Karpas-422 (cell line): Measurements from ENCODE around the gene USP25. TPM values are rescaled to one million over a fixed set of nuclear protein-coding genes. Genes with fewer than 3 reads are reported as not detected.

Experiments used
- DNase-seq: peaks from one replicate; pipeline ENCODE4 v3.0.0-alpha.2; 2015
- H2AFZ ChIP-seq: fragments of 200-600 bp; sonication (generic); 2 replicates; pipeline ENCODE4 v1.6.1; 2014; ENCODE audit warnings: antibody characterized with exemption, low read length, mixed read lengths
- H3K27ac ChIP-seq: fragments of 200-600 bp; sonication (generic); 2 replicates; pipeline ENCODE4 v1.5.1; 2014; ENCODE audit warnings: mild to moderate bottlenecking, low read length, moderate library complexity
- H3K27me3 ChIP-seq: fragments of 200-600 bp; sonication (generic); 2 replicates; pipeline ENCODE4 v1.6.1; 2014; ENCODE audit warnings: low read length, mixed read lengths
- H3K36me3 ChIP-seq: fragments of 200-600 bp; sonication (generic); 2 replicates; pipeline ENCODE4 v1.6.1; 2014; ENCODE audit warnings: low read length, mixed read lengths; ENCODE audit not compliant: insufficient read depth
- H3K4me1 ChIP-seq: fragments of 200-600 bp; sonication (generic); 2 replicates; pipeline ENCODE4 v1.6.1; 2014; ENCODE audit warnings: mild to moderate bottlenecking, low read length, mixed read lengths
- H3K4me2 ChIP-seq: fragments of 200-600 bp; sonication (generic); 2 replicates; pipeline ENCODE4 v1.6.1; 2014; ENCODE audit warnings: low read length, low read depth, mild to moderate bottlenecking; ENCODE audit not compliant: poor library complexity, severe bottlenecking
- H3K4me3 ChIP-seq: fragments of 200-600 bp; sonication (generic); 2 replicates; pipeline ENCODE4 v1.5.1; 2014; ENCODE audit warnings: mild to moderate bottlenecking, antibody characterized with exemption, low read length, mixed read lengths
- H3K79me2 ChIP-seq: fragments of 200-600 bp; sonication (generic); 2 replicates; pipeline ENCODE4 v1.6.1; 2014; ENCODE audit warnings: mild to moderate bottlenecking, low read length, mixed read lengths
- H3K9ac ChIP-seq: fragments of 200-600 bp; sonication (generic); 2 replicates; pipeline ENCODE4 v1.6.0; 2014; ENCODE audit warnings: low read length
- H3K9me2 ChIP-seq: fragments of 200-600 bp; sonication (generic), shearing (Covaris generic); replicated peaks from 2 replicates; pipeline ENCODE4 v1.6.0; 2014; ENCODE audit warnings: mild to moderate bottlenecking, low read length, moderate library complexity; ENCODE audit not compliant: insufficient read depth
- H3K9me3 ChIP-seq: fragments of 300-700, 200-600 bp; sonication (generic); 2 replicates; pipeline ENCODE4 v1.6.1; 2014; ENCODE audit warnings: low read length, mixed read lengths
- H4K20me1 ChIP-seq: fragments of 200-600 bp; sonication (generic); 2 replicates; pipeline ENCODE4 v1.6.1; 2014; ENCODE audit warnings: mild to moderate bottlenecking, antibody characterized with exemption, low read length, low read depth; ENCODE audit not compliant: insufficient read depth
- total RNA-seq: library from RNA; depleted of rRNA; stranded (reverse); fragments of >200 nt; shearing (Covaris generic); gene quantifications from 2 replicates; pipeline ENCODE4 v1.2.3, GENCODE V29; 2014; ENCODE audit warnings: low replicate concordance; rRNA removed

USP25 gene
- 78.6 and 120 TPM in 2 replicates for total RNA-seq

DNA sequence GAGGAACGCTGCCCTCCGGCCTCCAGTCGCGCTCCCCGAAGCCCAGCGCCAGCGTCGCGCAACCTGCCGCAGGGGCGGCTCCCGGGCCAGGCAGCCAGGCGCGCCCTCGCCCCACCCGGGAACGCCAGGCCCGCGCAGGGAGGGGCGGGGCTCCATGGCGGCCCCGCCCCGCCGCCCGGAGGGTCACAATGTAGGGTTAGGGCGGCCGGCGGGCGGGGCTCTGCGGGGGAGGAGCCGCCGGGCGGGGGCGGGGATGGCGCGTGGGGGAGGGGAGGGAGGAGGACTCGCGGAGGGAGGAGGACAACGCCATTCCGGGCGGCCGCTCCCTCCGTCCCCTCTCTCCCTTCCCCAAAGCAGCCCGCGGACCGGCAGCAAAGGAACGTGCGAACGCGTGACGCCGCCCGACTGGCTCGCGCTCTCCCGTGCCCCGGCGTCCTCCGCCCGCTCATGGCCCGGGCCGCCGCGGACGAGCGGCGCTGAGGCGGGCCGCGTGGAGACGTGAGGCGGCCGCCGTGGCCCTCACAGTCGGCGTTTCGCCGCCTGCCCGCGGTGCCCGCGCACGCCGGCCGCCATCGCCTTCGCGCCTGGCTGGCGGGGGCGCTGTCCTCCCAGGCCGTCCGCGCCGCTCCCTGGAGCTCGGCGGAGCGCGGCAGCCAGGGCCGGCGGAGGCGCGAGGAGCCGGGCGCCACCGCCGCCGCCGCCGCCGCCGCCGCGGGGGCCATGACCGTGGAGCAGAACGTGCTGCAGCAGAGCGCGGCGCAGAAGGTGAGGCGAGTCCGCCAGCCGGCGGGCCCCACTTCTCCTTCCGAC lies at the start of gene USP25:
Gene USP25 (plus strand): TSS at position 309 of the 810 bp plus-strand sequence. CDS start 412 bp downstream, at position 721.
- 0 out of 2 replicates have a peak, but pooled peaks cover 3% of the 10 kb centered on the region for H3K36me3 ChIP-seq
- no peaks in the 10 kb centered on the region for H4K20me1 ChIP-seq
- no peaks in the 10 kb centered on the region for H3K9me3 ChIP-seq
- H3K27ac ChIP-seq: peak within 1 kb of the TSS; percentile 27; the same call in 1 of the 2 replicates
- H3K9ac ChIP-seq: peak within 1 kb of the TSS; percentile 87
- peak within 1 kb of the TSS; percentile 84 for H3K4me2 ChIP-seq
- peak; percentile 91 for DNase-seq
- peaks cover 46% of the 10 kb centered on the region for H3K79me2 ChIP-seq
- H3K4me1 ChIP-seq: peaks cover 19% of the 10 kb centered on the region
- H3K9me2 ChIP-seq: no peaks in the 10 kb centered on the region
- peak within 1 kb of the TSS; percentile 82 for H3K4me3 ChIP-seq
- peaks cover 2% of the 10 kb centered on the region; the same call in 1 of the 2 replicates for H3K27me3 ChIP-seq
- H2AFZ ChIP-seq: peak within 1 kb of the TSS; percentile 87; the same call in 1 of the 2 replicates

- H3K27me3 ChIP-seq: no peaks in the 10 kb centered on the region
- H3K27ac ChIP-seq: no peak overlapping the region
- DNase-seq: no peak
- H4K20me1 ChIP-seq: no peaks in the 10 kb centered on the region
- H3K4me1 ChIP-seq: no peaks in the 10 kb centered on the region
- no peaks in the 10 kb centered on the region for H3K36me3 ChIP-seq
- no peaks in the 10 kb centered on the region for H3K9me3 ChIP-seq
- no peak overlapping the region for H3K4me2 ChIP-seq
- no peak overlapping the region for H3K9ac ChIP-seq
- no peaks in the 10 kb centered on the region for H3K9me2 ChIP-seq
- no peaks in the 10 kb centered on the region for H3K79me2 ChIP-seq
- H3K4me3 ChIP-seq: no peak overlapping the region
- H2AFZ ChIP-seq: no peak overlapping the region
Observed at GRCh38 chr21:15682186-15682895, 47.4 kb upstream of the USP25 start.

DNA sequence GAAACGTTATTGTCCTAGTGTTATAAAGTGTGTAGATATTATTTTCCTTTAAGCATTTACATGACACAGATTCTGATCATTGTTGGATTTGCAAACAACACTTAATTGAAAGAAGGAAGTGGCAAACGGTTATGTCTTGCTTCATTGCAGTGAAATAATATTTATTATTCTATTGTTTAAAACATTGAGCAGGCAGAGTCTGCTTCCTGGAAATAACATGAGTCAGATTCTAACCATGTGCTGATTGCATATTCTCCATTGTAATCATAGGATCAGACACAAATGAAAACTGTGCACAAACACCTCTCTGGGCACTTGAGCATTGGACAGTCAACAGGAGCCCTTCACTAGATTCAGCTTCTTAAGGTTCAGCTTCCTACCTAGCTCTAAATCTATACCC lies 46.8 kb upstream of the USP25 start:
- no peak overlapping the region for H3K4me3 ChIP-seq
- H3K27ac ChIP-seq: no peak overlapping the region
- no peaks in the 10 kb centered on the region for H4K20me1 ChIP-seq
- H2AFZ ChIP-seq: no peak overlapping the region
- H3K4me2 ChIP-seq: no peak overlapping the region
- no peaks in the 10 kb centered on the region for H3K9me3 ChIP-seq
- H3K4me1 ChIP-seq: no peaks in the 10 kb centered on the region
- no peak overlapping the region for H3K9ac ChIP-seq
- H3K9me2 ChIP-seq: no peaks in the 10 kb centered on the region
- no peaks in the 10 kb centered on the region for H3K36me3 ChIP-seq
- no peak for DNase-seq
- H3K79me2 ChIP-seq: no peaks in the 10 kb centered on the region
- no peaks in the 10 kb centered on the region for H3K27me3 ChIP-seq

DNA sequence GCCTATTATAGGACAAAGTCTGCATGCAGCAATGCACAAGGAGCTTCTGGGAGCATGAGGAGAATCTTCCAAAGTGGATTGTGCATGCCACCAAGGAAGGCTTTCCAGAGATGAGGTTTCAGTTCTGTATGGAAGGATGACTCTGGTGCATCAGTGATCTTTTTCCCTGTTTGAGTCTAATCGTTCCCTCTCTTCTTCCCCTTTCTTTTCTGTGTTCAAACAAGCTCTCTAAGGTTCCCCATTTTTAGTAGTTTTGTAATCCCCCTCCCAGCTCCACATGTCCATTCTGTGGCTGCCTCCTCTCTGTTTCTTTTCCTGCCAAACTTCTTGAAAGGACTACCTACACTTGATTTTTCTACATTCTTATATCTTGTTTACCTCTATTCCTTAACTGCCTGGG lies 43.3 kb upstream of the USP25 start:
- Histone ChIP-seq H4K20me1 (no peaks in the 10 kb centered on the region), H3K79me2 (no peaks in the 10 kb centered on the region), H3K27ac (no peak overlapping the region), H3K4me2 (no peak overlapping the region), H3K9ac (no peak overlapping the region), H3K4me3 (no peak overlapping the region), H3K9me3 (no peaks in the 10 kb centered on the region), H3K4me1 (no peaks in the 10 kb centered on the region), H3K9me2 (no peaks in the 10 kb centered on the region), H2AFZ (no peak overlapping the region), H3K27me3 (no peaks in the 10 kb centered on the region), H3K36me3 (no peaks in the 10 kb centered on the region)
- DNase-seq: no peak

- Histone ChIP-seq H3K4me2 (no peak overlapping the region), H4K20me1 (no peaks in the 10 kb centered on the region), H3K36me3 (no peaks in the 10 kb centered on the region), H3K4me3 (no peak overlapping the region), H2AFZ (no peak overlapping the region), H3K9ac (no peak overlapping the region), H3K27ac (no peak overlapping the region), H3K9me3 (no peaks in the 10 kb centered on the region), H3K27me3 (no peaks in the 10 kb centered on the region), H3K4me1 (no peaks in the 10 kb centered on the region), H3K9me2 (no peaks in the 10 kb centered on the region), H3K79me2 (no peaks in the 10 kb centered on the region)
- DNase-seq: no peak
Observed at GRCh38 chr21:15687208-15687607, 42.6 kb upstream of the USP25 start.

DNA sequence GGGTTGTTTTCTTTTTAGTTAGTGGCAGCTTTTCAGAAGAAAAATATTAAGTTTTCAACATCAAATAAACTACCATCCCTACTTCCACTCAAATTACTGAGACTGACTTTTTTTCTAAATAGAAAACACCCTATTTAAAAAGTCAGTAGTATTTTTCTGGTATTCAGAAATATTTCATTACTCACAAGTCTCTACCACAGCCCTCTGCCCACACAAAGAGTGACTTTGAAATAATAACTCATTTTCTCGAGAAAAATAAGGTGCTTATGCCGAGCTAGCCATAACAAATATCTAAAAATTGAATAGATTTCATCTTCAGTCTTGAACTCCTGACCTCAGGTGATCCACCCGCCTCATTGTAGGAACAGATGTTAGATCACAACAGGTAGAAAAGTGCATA lies 41.8 kb upstream of the USP25 start:
- H3K36me3 ChIP-seq: no peaks in the 10 kb centered on the region
- H3K4me2 ChIP-seq: no peak overlapping the region
- H3K4me1 ChIP-seq: no peaks in the 10 kb centered on the region
- H2AFZ ChIP-seq: no peak overlapping the region
- H3K79me2 ChIP-seq: no peaks in the 10 kb centered on the region
- H3K27me3 ChIP-seq: no peaks in the 10 kb centered on the region
- no peak overlapping the region for H3K27ac ChIP-seq
- no peaks in the 10 kb centered on the region for H3K9me2 ChIP-seq
- no peaks in the 10 kb centered on the region for H4K20me1 ChIP-seq
- H3K9ac ChIP-seq: no peak overlapping the region
- no peaks in the 10 kb centered on the region for H3K9me3 ChIP-seq
- H3K4me3 ChIP-seq: no peak overlapping the region
- no peak for DNase-seq

DNA sequence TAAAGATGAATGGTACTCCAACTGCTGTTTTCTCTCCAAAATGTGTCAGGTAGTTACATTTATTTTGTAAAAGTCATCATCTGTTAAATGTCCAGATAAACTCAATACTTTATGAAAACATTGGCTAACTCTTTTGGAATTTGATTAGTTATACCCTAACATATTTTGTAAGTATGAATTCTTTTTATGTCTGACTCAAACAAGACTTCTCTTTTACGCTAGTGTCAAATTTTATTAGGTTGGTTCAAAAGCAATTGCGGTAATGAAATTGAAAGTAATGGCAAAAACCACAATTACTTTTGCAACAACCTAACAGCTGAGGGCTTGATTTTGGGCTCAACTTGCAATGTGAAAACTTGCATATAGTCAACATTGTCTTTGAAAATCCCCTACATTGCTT lies 41.0 kb upstream of the USP25 start:
- no peaks in the 10 kb centered on the region for H3K27me3 ChIP-seq
- no peak overlapping the region for H3K4me2 ChIP-seq
- no peaks in the 10 kb centered on the region for H3K9me3 ChIP-seq
- DNase-seq: no peak
- no peak overlapping the region for H3K4me3 ChIP-seq
- H3K4me1 ChIP-seq: no peaks in the 10 kb centered on the region
- H3K36me3 ChIP-seq: no peaks in the 10 kb centered on the region
- H4K20me1 ChIP-seq: no peaks in the 10 kb centered on the region
- no peaks in the 10 kb centered on the region for H3K9me2 ChIP-seq
- no peak overlapping the region for H2AFZ ChIP-seq
- no peak overlapping the region for H3K27ac ChIP-seq
- no peaks in the 10 kb centered on the region for H3K79me2 ChIP-seq
- no peak overlapping the region for H3K9ac ChIP-seq

DNA sequence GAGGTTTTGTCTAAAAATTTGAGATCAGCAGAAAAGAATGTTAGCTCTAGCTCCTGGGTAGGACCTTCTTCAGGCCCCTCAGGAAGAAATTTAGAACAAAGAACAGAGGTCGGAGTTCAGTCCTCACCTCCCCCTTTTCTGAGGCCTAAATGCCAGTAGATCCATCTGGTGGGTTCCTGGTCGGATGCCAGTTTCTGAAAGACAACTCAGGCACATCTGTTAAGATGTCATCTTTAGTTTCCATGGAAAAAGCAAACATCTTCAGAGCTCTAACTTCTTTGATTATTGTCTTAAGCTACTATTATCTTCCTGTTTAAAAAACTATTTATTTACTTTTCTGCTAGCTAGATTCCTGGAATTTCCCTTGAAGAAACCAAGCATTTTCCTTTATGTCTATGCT lies 37.1 kb upstream of the USP25 start:
- DNase-seq: no peak
- no peak overlapping the region for H3K27ac ChIP-seq
- H3K4me2 ChIP-seq: no peak overlapping the region
- H3K4me1 ChIP-seq: no peaks in the 10 kb centered on the region
- H3K9me2 ChIP-seq: no peaks in the 10 kb centered on the region
- H3K79me2 ChIP-seq: no peaks in the 10 kb centered on the region
- H2AFZ ChIP-seq: no peak overlapping the region
- H3K9me3 ChIP-seq: no peaks in the 10 kb centered on the region
- no peak overlapping the region for H3K9ac ChIP-seq
- no peaks in the 10 kb centered on the region for H4K20me1 ChIP-seq
- H3K27me3 ChIP-seq: no peaks in the 10 kb centered on the region
- no peak overlapping the region for H3K4me3 ChIP-seq
- H3K36me3 ChIP-seq: no peaks in the 10 kb centered on the region
